ENCODE measurements around the gene SLC22A23. TPM values are rescaled to one million over a fixed set of nuclear protein-coding genes. Genes with fewer than 3 reads are reported as not detected.

Gene SLC22A23
- total and polyA plus RNA-seq, 2 experiments from 2014 or later, result 15.7 to 24.9 TPM

- H3K36me3 ChIP-seq, result peaks cover 7% of the 10 kb centered on the region
- no peak overlapping the region for H3K4me3 ChIP-seq
- no peak for TF ChIP-seq CTCF (IDR thresholded peaks at IDR 0.05; ENCODE audit: low read depth, low read length)
- no peaks in the 10 kb centered on the region for H3K27me3 ChIP-seq
- H3K9me3 ChIP-seq (ENCODE audit: low read depth), result no peaks in the 10 kb centered on the region
- peaks cover 4% of the 10 kb centered on the region for H3K4me1 ChIP-seq (ENCODE audit: low read depth)
- H3K27ac ChIP-seq, result no peak overlapping the region
- DNase-seq (ENCODE audit: low read depth in 1 of 2, low spot score in 1 of 2), result no peak
Measured at GRCh38 chr6:3264356-3264755, 192.5 kb downstream of the SLC22A23 start.

DNA sequence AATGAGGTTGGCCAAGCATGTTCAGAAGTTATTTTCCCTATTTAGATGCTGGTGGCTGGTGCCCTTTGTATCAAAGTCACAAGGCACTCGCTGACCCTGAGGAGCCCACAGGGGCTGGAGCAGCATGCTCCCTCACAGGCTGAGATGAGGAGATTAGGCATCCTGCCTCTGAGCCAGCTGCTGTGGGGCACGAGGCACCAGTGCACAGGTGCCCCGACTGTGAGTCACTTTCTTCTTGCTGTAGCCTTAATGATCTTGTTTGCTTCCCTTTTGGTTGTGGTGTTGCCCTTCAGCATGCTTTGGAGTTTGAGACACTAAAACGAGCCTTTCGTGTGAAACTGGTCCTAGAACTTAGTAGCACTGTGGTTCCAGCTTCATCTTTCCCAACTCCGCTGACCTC is 193.8 kb downstream of the SLC22A23 start:
- Histone ChIP-seq H3K4me3 (no peak overlapping the region), H3K4me1 (ENCODE audit: low read depth) (peaks cover 4% of the 10 kb centered on the region), H3K36me3 (peaks cover 5% of the 10 kb centered on the region), H3K27ac (no peak overlapping the region), H3K27me3 (no peaks in the 10 kb centered on the region), H3K9me3 (ENCODE audit: low read depth) (no peaks in the 10 kb centered on the region)
- DNase-seq (ENCODE audit: low read depth in 1 of 2, low spot score in 1 of 2), result no peak
- TF ChIP-seq CTCF (IDR thresholded peaks at IDR 0.05; ENCODE audit: low read depth, low read length), result no peak

GRCh38 chr6:3261921-3262320 is 194.9 kb downstream of the SLC22A23 start:
- Histone ChIP-seq H3K27ac (no peak overlapping the region), H3K4me1 (ENCODE audit: low read depth) (peaks cover 4% of the 10 kb centered on the region), H3K36me3 (peaks cover 5% of the 10 kb centered on the region), H3K27me3 (no peaks in the 10 kb centered on the region), H3K4me3 (no peak overlapping the region), H3K9me3 (ENCODE audit: low read depth) (no peaks in the 10 kb centered on the region)
- no peak for DNase-seq (ENCODE audit: low read depth in 1 of 2, low spot score in 1 of 2)
- no peak for TF ChIP-seq CTCF (IDR thresholded peaks at IDR 0.05; ENCODE audit: low read depth, low read length)

DNA sequence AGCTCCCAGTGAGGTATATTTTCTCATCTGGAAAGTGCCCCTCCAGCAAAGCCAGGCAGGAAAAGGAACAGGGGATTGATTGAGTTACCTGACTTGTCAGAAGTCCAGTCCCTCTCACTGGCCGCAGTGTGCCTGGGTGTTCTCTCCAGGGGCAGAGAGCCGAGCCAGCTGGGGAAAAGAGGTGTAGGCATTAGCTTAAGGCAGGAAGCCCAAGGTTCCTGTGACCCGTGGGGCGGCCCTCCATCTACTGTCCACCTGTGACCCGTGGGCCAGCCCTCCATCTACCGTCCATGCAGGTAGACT is 195.4 kb downstream of the SLC22A23 start:
- no peak for DNase-seq (ENCODE audit: low read depth in 1 of 2, low spot score in 1 of 2)
- H3K36me3 ChIP-seq, result peaks cover 5% of the 10 kb centered on the region
- H3K4me1 ChIP-seq (ENCODE audit: low read depth), result peaks cover 4% of the 10 kb centered on the region
- H3K27ac ChIP-seq, result no peak overlapping the region
- H3K4me3 ChIP-seq, result no peak overlapping the region
- no peaks in the 10 kb centered on the region for H3K9me3 ChIP-seq (ENCODE audit: low read depth)
- no peak for TF ChIP-seq CTCF (IDR thresholded peaks at IDR 0.05; ENCODE audit: low read depth, low read length)
- H3K27me3 ChIP-seq, result no peaks in the 10 kb centered on the region

GRCh38 chr6:3260772-3261517 is 195.9 kb downstream of the SLC22A23 start:
- Histone ChIP-seq H3K27me3 (no peaks in the 10 kb centered on the region), H3K4me1 (ENCODE audit: low read depth) (peaks cover 4% of the 10 kb centered on the region)
- TF ChIP-seq CTCF (IDR thresholded peaks at IDR 0.05; ENCODE audit: low read depth, low read length), result no peak

More at GRCh38 chr6:3260772-3261517, 195.9 kb downstream of the SLC22A23 start:
- H3K4me3 ChIP-seq, result no peak overlapping the region
- DNase-seq (ENCODE audit: low read depth in 1 of 2, low spot score in 1 of 2), result no peak
- H3K9me3 ChIP-seq (ENCODE audit: low read depth), result no peaks in the 10 kb centered on the region
- H3K36me3 ChIP-seq, result peaks cover 5% of the 10 kb centered on the region
- no peak overlapping the region for H3K27ac ChIP-seq

All from cardiac muscle cell (in vitro differentiated cells and primary cell).